Sigmoid colon (tissue), 7 donors: ENCODE results near the gene CDKN1C. TPM values are rescaled to one million over a fixed set of nuclear protein-coding genes. Genes with fewer than 3 reads are reported as not detected.

Experiments
- DNase-seq: peaks from one replicate; pipeline ENCODE4 v3.0.0-alpha.2; 2019
- H3K27ac ChIP-seq, 4 donors: fragments of 200-600 bp; sonication (generic); one replicate each; pipeline ENCODE4 v1.5.1; 2016 to 2019; ENCODE audit warnings: mild to moderate bottlenecking in 1 of 4
- H3K27me3 ChIP-seq, 3 donors: fragments of 200-600 bp; sonication (generic); one replicate each; pipeline ENCODE4 v1.5.1; 2019; ENCODE audit warnings: mild to moderate bottlenecking in 1 of 3
- H3K36me3 ChIP-seq, 4 donors: fragments of 200-600 bp; sonication (generic); one replicate each; pipeline ENCODE4 v1.5.1; 2016 to 2019
- H3K4me1 ChIP-seq, 4 donors: fragments of 200-600 bp; sonication (generic); one replicate each; pipeline ENCODE4 v1.5.1; 2017 to 2019
- H3K4me3 ChIP-seq, 4 donors: fragments of 200-600 bp; sonication (generic); one replicate each; pipeline ENCODE4 v1.5.1; 2017 to 2019; ENCODE audit warnings: mild to moderate bottlenecking in 2 of 4, moderate library complexity in 1 of 4
- H3K9me3 ChIP-seq, 4 donors: fragments of 200-600 bp in 3 of 4; sonication (generic) in 3 of 4; one replicate each; pipeline versions ENCODE4 v1.5.1 to v1.6.1; 2013 to 2019
- CTCF ChIP-seq, 4 experiments: fragments of 450-650 bp in 3 of 4; fragments of 200-600 bp in 1 of 4; IDR thresholded peaks; one replicate each; pipeline ENCODE4 v1.5.1; 2016 to 2019; ENCODE audit warnings: antibody characterized with exemption in 4 of 4, mild to moderate bottlenecking in 3 of 4, moderate library complexity in 2 of 4
- EP300 ChIP-seq, 4 donors: sonication (generic); formaldehyde crosslinking; IDR thresholded peaks; one replicate each; pipeline ENCODE4 v1.6.1; 2017; ENCODE audit warnings: antibody characterized with exemption in 4 of 4
- POLR2A ChIP-seq, 2 donors: fragments of 450-650 bp; IDR thresholded peaks; one replicate each; pipeline ENCODE4 v1.6.1; 2016; ENCODE audit warnings: antibody characterized with exemption in 2 of 2, mild to moderate bottlenecking in 2 of 2, moderate library complexity in 2 of 2
- POLR2AphosphoS5 ChIP-seq, 4 donors: sonication (generic); formaldehyde crosslinking; IDR thresholded peaks; one replicate each; pipeline ENCODE4 v1.6.1; 2017; ENCODE audit warnings: antibody characterized with exemption in 4 of 4
- WGBS, 2 donors: extraction: QIAGEN DNeasy Blood & Tissue Kit; methylation state at CpG; one replicate each; pipeline ENCODE4 v1.1.7; 2013; 5-methylcytosine and 5-hydroxymethylcytosine counted together
- intact Hi-C: fragments of 100-400 bp; cut with DNase I; formaldehyde crosslinking; loops from one replicate; pipeline ENCODE4 v1.15.1; 2023
- polyA plus RNA-seq, 3 donors: library from polyadenylated mRNA; stranded (reverse); fragments of 200-250 nt; gene quantifications; one replicate each; pipeline ENCODE4 v1.2.3, GENCODE V29; 2013
- total RNA-seq, 4 donors: library from RNA; depleted of rRNA; stranded (reverse); fragments of >200 nt; gene quantifications; one replicate each; pipeline ENCODE4 v1.1.0, GENCODE V29; 2016
- donor health status: healthy with polysubstance abuse.
- donor health status: Bipolar disorder and iron deficiency.
- donor health status: healthy.

The CDKN1C gene
- total RNA-seq (10 to 100 TPM; 37.2 to 54.3 (median 47.4) TPM), polyA plus RNA-seq (10 to 100 TPM in 1 of 3 donors, 1 to 10 TPM in 2; 5.3 to 14.4 (median 7.9) TPM)

GRCh38 chr11:2885678-2886081 is at the start of gene CDKN1C:
Gene CDKN1C, minus strand, starts transcription at chr11:2885775. Its CDS starts 319 bp downstream, at chr11:2885456.
- 0 to 1% methylated on average over 61 of the region's 61 CpGs for WGBS, 2 donors
- DNase-seq = peak; percentile 97
- Histone ChIP-seq H3K36me3 (no peaks in the 10 kb centered on the region), H3K27me3 (no peaks in the 10 kb centered on the region), H3K4me1 (peaks cover 0 to 56% (median 44%) of the 10 kb centered on the region in 4 donors), H3K4me3 (peak within 1 kb of the TSS; percentile 72 to 98 (median 92)), H3K27ac (peak within 1 kb of the TSS; percentile 91 to 96 (median 94)), H3K9me3 (no peaks in the 10 kb centered on the region)
- peak; percentile 87 to 91 for TF ChIP-seq POLR2A (IDR thresholded peaks at IDR 0.05)
- TF ChIP-seq POLR2AphosphoS5 (IDR thresholded peaks at IDR 0.05) = peak; percentile 97 to 98 (median 98)
- no peak for TF ChIP-seq CTCF (IDR thresholded peaks at IDR 0.05)
- TF ChIP-seq EP300 (IDR thresholded peaks at IDR 0.05) = no peak
- intact Hi-C loops = loop anchor here (2.0 to 5.0 kb wide), 7 partner anchors 49 to 688 kb away; no protein-coding TSS in a partner anchor

GRCh38 chr11:2934611-2935239 is 49.1 kb upstream of the CDKN1C start:
- Histone ChIP-seq H3K4me3 (no peak overlapping the region), H3K36me3 (no peaks in the 10 kb centered on the region), H3K4me1 (peaks cover 0 to 10% (median 9%) of the 10 kb centered on the region in 4 donors), H3K9me3 (peaks cover 0 to 4% (median 3%) of the 10 kb centered on the region in 4 donors), H3K27ac (no peak overlapping the region), H3K27me3 (peaks cover 0 to 15% (median 2%) of the 10 kb centered on the region in 3 donors)
- TF ChIP-seq POLR2AphosphoS5 (IDR thresholded peaks at IDR 0.05) (no peak), CTCF (IDR thresholded peaks at IDR 0.05) (no peak), EP300 (IDR thresholded peaks at IDR 0.05) (no peak), POLR2A (IDR thresholded peaks at IDR 0.05) (no peak)
- WGBS, 2 donors = 81 to 90% methylated on average over 14 of the region's 14 CpGs
- DNase-seq = peak; percentile 57
- intact Hi-C loops = no loop called here

- intact Hi-C loops = no loop called here
- no peak overlapping the region for H3K4me3 ChIP-seq
- no peaks in the 10 kb centered on the region for H3K36me3 ChIP-seq
- H3K27me3 ChIP-seq = peaks cover under 1 to 22% (median 8%) of the 10 kb centered on the region in 3 donors
- DNase-seq = no peak
- peaks cover 0 to 16% (median 15%) of the 10 kb centered on the region in 4 donors for H3K4me1 ChIP-seq
- peaks cover 0 to 4% (median 3%) of the 10 kb centered on the region in 4 donors for H3K9me3 ChIP-seq
- no peak overlapping the region for H3K27ac ChIP-seq
- TF ChIP-seq POLR2A (IDR thresholded peaks at IDR 0.05) = no peak
- TF ChIP-seq CTCF (IDR thresholded peaks at IDR 0.05) = no peak
- no peak for TF ChIP-seq POLR2AphosphoS5 (IDR thresholded peaks at IDR 0.05)
- no peak for TF ChIP-seq EP300 (IDR thresholded peaks at IDR 0.05)
- 91 to 94% methylated on average over 7 of the region's 7 CpGs for WGBS, 2 donors
These were observed 48.5 kb upstream of the CDKN1C start for GRCh38 chr11:2934021-2934550.

GRCh38 chr11:2933375-2934020 is 47.9 kb upstream of the CDKN1C start:
- H3K27me3 ChIP-seq = peaks cover 6 to 28% (median 14%) of the 10 kb centered on the region in 3 donors
- peaks cover 0 to 22% (median 21%) of the 10 kb centered on the region in 4 donors for H3K4me1 ChIP-seq
- peaks cover 0 to 4% (median 2%) of the 10 kb centered on the region in 4 donors for H3K9me3 ChIP-seq
- no peak overlapping the region for H3K4me3 ChIP-seq
- WGBS, 2 donors = 23 to 38% methylated on average over 12 of the region's 12 CpGs
- DNase-seq = peak; percentile 81
- no peak overlapping the region for H3K27ac ChIP-seq
- intact Hi-C loops = no loop called here
- no peak for TF ChIP-seq EP300 (IDR thresholded peaks at IDR 0.05)
- TF ChIP-seq POLR2AphosphoS5 (IDR thresholded peaks at IDR 0.05) = peak in 1 of 4 donors; percentile 18
- no peaks in the 10 kb centered on the region for H3K36me3 ChIP-seq

- no peak overlapping the region for H3K27ac ChIP-seq
- peak; percentile 60 for DNase-seq
These were observed 47.3 kb upstream of the CDKN1C start for GRCh38 chr11:2932850-2933251.

More at GRCh38 chr11:2932850-2933251, 47.3 kb upstream of the CDKN1C start:
- H3K4me1 ChIP-seq = peaks cover 0 to 29% (median 27%) of the 10 kb centered on the region in 4 donors
- H3K9me3 ChIP-seq = peaks cover 0 to 4% (median under 1%) of the 10 kb centered on the region in 4 donors
- 61 to 70% methylated on average over 15 of the region's 15 CpGs for WGBS, 2 donors
- TF ChIP-seq POLR2A (IDR thresholded peaks at IDR 0.05) (no peak), EP300 (IDR thresholded peaks at IDR 0.05) (no peak), POLR2AphosphoS5 (IDR thresholded peaks at IDR 0.05) (no peak), CTCF (IDR thresholded peaks at IDR 0.05) (no peak)
- H3K4me3 ChIP-seq = no peak overlapping the region
- intact Hi-C loops = no loop called here
- peaks cover 12 to 34% (median 21%) of the 10 kb centered on the region in 3 donors for H3K27me3 ChIP-seq
- H3K36me3 ChIP-seq = no peaks in the 10 kb centered on the region
